Skeletal muscle cell (primary cell): ENCODE results near the gene MYRF.
A peak's percentile ranks its signal among the peaks of the same experiment; 100 is the strongest.

Source experiments
- DNase-seq: peaks from one replicate; pipeline ENCODE4 v3.0.0-alpha.2; 2010; ENCODE audit warnings: low read depth
- H3K4me3 ChIP-seq: 2 replicates; pipeline ENCODE4 v1.5.1; 2011; ENCODE audit warnings: low read depth, mild to moderate bottlenecking, control low read depth, low read length, moderate library complexity

The MYRF gene

DNA sequence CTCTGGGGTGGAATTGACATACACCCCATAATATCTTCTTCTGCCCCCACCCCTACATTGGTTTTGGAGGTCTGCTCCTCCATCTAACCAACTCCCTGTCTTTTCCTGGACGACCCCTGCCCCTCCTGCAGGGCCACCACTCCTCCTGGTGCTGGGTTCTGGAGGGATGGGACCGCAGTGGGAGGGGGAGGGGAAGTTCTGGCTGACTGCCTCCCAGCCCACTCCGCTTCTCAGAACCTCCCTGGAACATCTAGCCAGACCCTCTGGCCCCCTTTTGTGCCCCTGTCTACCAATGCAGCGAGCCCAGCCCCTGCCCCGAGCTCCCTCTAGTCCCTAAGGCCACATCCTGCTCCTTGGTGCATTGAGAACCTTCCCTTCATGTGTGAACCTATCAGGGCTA is 1.2 kb downstream of the MYRF start:
- no peak for DNase-seq
- no peak overlapping the region for H3K4me3 ChIP-seq

DNA sequence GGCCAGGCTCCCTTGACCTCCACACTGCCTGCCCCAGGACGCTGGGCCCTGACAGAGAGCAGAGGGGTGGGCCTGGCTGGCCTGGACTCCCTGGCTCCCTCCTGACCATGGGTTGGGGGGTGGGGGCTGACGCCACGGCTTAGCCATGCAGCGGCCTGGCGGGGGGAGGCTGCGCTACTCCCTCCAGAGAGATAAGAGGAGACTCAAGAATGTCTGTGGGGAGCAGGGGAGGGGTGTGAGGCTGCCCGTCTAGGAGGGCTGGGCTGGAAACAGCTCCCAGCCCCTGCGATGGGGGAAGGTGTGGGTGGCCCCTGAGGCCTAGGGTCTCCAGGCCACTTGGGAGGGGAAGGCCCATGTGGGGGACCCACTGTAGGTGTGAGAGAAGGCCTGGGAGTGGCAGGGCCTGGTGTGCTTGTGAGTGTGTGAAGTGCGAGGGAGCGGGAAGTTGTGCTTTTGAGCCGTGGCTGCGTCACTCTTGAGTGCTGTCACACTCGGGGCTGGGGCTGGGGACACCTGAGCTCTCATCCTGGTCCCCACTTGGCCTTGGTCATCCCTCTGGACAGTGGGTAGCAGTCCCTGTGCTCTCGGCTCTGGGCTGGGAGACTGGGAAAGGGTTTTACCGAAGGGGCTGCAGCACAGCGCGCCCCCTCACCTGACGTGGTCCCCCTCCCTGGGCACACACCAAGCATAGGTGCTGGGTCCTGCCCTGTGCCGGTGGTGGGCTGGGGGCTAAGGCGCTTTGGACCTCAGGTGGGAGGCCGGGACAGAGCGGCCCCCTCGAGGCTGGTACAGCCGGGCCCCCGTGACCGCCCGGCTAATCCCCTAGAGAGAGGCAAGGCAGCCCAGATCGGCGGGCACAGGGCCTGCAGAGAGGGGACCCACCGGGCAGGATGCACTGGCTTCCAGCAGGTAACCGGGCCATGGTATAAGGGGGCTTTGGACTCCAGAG is 2.4 kb downstream of the MYRF start:
- no peak overlapping the region for H3K4me3 ChIP-seq
- no peak for DNase-seq

- no peak overlapping the region for H3K4me3 ChIP-seq
- DNase-seq, result no peak
Observed at GRCh38 chr11:61756147-61756451, 3.7 kb downstream of the MYRF start.

- DNase-seq, result peak; percentile 20
Observed at GRCh38 chr11:61756452-61757212, 4.2 kb downstream of the MYRF start.

DNA sequence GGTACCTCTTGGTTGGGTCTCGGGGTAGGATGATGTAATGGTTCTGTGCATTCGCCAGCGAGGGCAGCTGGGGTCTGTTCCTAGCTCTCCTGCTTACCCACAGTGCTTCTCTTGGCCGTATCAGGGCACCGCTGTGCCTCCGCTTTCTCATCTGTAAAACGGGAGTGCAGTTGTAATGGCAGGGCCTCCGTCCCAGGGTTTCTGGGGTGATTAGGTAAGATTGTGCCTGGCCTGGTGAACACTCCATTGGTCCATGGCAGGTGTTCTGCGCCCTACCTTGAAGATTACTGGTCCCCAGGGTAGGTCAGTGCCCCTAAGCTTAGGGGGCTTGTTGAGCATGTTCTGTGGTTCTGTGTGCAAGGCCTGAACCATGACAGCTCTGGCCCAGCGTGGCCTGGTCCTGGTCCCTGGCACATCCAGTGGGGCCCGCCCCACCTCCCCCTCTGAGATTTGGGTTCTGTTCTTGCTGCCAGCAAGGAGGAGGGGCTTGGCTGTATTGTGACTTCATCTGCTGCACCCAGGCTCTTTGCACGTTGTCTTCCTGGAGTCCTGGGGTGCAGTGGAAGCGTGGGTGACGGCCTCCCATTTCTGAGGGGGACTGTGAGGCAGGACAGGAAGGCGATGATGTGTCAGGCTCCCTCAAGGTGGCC is 4.9 kb downstream of the MYRF start:
- DNase-seq, result no peak
- H3K4me3 ChIP-seq, result no peak overlapping the region

More at GRCh38 chr11:61756452-61757212, 4.2 kb downstream of the MYRF start:
- H3K4me3 ChIP-seq, result no peak overlapping the region

- H3K4me3 ChIP-seq, result no peak overlapping the region
- DNase-seq, result no peak
Observed at GRCh38 chr11:61760946-61761345, 8.5 kb downstream of the MYRF start.

GRCh38 chr11:61761440-61762222 is 9.2 kb downstream of the MYRF start:
- DNase-seq, result no peak
- no peak overlapping the region for H3K4me3 ChIP-seq

GRCh38 chr11:61762223-61762615 is 9.8 kb downstream of the MYRF start:
- no peak overlapping the region for H3K4me3 ChIP-seq
- DNase-seq, result no peak

GRCh38 chr11:61762798-61763197 is 10.4 kb downstream of the MYRF start:
- DNase-seq, result no peak
- H3K4me3 ChIP-seq, result no peak overlapping the region

DNA sequence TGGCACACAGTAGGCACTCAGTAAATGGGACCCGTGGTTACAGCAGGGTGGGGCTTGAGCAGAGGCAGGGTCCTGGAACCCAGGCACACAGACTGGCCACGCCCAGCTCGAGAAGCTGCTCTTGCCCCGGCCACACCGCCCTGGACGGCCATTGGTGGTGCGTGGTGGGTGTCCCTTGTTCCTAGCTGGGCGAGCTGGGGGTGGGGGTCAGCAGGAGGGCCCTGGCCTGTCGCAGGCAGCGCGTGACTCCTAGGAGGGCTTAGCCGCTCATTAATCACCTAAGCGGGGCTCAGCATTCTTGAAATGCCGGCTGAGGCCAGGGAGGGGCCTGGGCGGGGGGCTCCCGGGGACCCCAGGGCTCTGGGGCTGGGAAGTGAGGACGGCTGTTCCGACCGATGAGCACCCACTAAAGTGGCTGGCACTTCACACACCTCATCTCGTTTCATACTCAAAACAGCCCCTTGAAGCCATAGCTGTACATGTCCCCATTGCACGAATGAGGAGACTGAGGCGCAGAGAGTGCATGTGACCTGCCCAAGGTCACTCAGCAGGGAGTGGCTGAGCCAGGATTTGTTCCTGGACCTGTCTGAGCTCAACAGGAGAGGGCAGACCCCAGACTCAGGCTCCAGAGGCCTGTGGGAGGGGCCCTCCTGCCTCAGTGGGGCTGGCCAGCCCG is 11.6 kb downstream of the MYRF start:
- no peak for DNase-seq
- H3K4me3 ChIP-seq, result no peak overlapping the region

- no peak for DNase-seq
- no peak overlapping the region for H3K4me3 ChIP-seq
Observed at GRCh38 chr11:61764606-61765260, 12.3 kb downstream of the MYRF start.

DNA sequence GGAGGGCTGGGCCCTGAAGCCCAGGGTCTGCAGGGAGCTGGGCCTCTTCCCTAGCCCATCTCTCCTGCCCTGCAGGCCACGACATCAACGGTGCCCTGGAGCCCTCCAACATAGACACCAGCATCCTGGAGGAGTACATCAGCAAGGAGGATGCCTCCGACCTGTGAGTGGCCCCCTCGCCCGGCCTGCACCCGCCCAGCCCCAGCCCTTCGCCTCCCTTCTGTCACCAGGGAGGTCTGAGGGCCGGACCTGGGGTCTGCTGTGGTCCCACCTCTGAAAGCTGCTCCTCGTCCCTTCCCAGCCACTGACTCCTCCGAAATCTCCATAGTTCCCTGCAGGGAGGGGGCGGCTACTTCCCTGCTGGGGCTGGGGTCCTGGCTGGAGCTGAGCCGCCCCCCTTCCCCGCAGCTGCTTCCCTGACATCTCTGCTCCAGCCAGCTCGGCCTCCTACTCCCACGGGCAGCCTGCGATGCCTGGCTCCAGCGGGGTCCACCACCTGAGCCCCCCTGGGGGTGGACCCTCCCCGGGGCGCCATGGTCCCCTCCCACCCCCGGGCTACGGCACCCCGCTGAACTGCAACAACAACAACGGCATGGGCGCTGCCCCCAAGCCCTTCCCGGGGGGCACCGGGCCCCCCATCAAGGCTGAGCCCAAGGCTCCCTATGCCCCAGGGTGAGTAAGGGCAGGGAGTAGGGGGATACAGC is 13.3 kb downstream of the MYRF start:
- no peak for DNase-seq
- H3K4me3 ChIP-seq, result no peak overlapping the region

GRCh38 chr11:61766353-61766841 is 14.0 kb downstream of the MYRF start:
- peak; percentile 42 for DNase-seq

GRCh38 chr11:61768376-61769076 is 16.1 kb downstream of the MYRF start:
- DNase-seq, result no peak
- H3K4me3 ChIP-seq, result no peak overlapping the region

More at GRCh38 chr11:61766353-61766841, 14.0 kb downstream of the MYRF start:
- H3K4me3 ChIP-seq, result no peak overlapping the region

GRCh38 chr11:61769169-61769920 is 16.9 kb downstream of the MYRF start:
- DNase-seq, result no peak
- H3K4me3 ChIP-seq, result no peak overlapping the region

DNA sequence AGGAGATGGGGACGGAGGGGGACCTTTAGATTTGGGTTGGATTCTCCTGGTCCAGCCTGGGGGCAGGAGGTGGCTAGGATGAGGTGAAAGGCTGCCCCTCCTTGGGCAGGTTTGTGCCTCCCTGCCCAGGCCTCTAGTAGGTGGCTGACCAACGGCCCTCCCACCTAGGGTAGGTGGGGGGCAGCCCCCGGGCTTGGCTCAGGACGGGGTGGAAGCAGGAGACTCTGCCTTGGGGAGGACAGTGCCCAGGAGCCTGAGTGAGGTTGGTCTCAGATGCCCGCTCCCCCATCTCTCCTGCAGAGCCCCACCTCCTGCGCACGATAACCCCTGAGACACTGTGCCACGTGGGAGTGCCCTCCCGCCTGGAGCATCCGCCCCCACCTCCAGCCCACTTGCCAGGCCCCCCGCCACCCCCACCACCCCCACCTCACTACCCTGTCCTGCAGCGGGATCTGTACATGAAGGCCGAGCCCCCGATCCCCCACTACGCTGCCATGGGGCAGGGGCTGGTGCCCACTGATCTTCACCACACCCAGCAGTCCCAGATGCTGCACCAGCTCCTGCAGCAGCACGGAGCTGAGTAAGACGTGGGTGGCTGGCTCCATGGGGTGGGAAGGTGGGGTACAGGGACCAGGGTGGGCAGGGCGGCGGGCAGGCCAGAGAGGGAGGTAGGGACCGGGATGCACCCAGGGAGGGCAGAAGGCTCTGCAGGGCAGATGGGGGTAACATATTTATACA is 17.7 kb downstream of the MYRF start:
- DNase-seq, result no peak
- H3K4me3 ChIP-seq, result no peak overlapping the region
